ENCODE measurements around the gene CPT1C. TPM values are rescaled to one million over a fixed set of nuclear protein-coding genes. Genes with fewer than 3 reads are reported as not detected.

The CPT1C gene
- polyA plus RNA-seq (2013, experiment 1 of 2) = 26.7 TPM
- polyA plus RNA-seq (2013, experiment 2 of 2) = 22.7 TPM

GRCh38 chr19:49690656-49691242, at the start of gene CPT1C:
Gene CPT1C (plus strand): TSS chr19:49691116. CDS start chr19:49692253, 1,137 bp downstream.
- WGBS, 2 experiments (ENCODE audit: insufficient coverage in 2 of 2) = 11 to 16% methylated on average over 30 to 37 of the region's 38 CpGs
- peaks cover 5% of the 10 kb centered on the region for H3K4me1 ChIP-seq (ENCODE audit: control insufficient read depth, insufficient read depth, low read length, poor library complexity, severe bottlenecking)
- H3K4me3 ChIP-seq (ENCODE audit: extremely low read depth, insufficient read depth, low read length, poor library complexity, severe bottlenecking) = peak within 1 kb of the TSS; percentile 41
- H3K9me3 ChIP-seq (ENCODE audit: control insufficient read depth, low read length) = no peaks in the 10 kb centered on the region
- H3K36me3 ChIP-seq (ENCODE audit: control insufficient read depth, insufficient read depth, low read length) = peaks cover 36% of the 10 kb centered on the region
- peak within 1 kb of the TSS; percentile 57 for H3K27ac ChIP-seq (ENCODE audit: low read depth, low read length, severe bottlenecking)

- H3K4me3 ChIP-seq (ENCODE audit: extremely low read depth, insufficient read depth, low read length, poor library complexity, severe bottlenecking) = peak within 1 kb of the TSS; percentile 99
- H3K4me1 ChIP-seq (ENCODE audit: control insufficient read depth, insufficient read depth, low read length, poor library complexity, severe bottlenecking) = peaks cover 34% of the 10 kb centered on the region
- 0 to 1% methylated on average over 55 to 59 of the region's 87 CpGs for WGBS, 2 experiments (ENCODE audit: insufficient coverage in 2 of 2)
- no peaks in the 10 kb centered on the region for H3K9me3 ChIP-seq (ENCODE audit: control insufficient read depth, low read length)
- H3K36me3 ChIP-seq (ENCODE audit: control insufficient read depth, insufficient read depth, low read length) = peaks cover 28% of the 10 kb centered on the region
- peak within 1 kb of the TSS; percentile 100 for H3K27ac ChIP-seq (ENCODE audit: low read depth, low read length, severe bottlenecking)
These were observed 49.0 kb upstream of the CPT1C start, which contains the start of gene SCAF1 for GRCh38 chr19:49641688-49642491. Gene SCAF1 (plus strand): TSS chr19:49642209. CDS start chr19:49645027, 2,818 bp downstream.

- Histone ChIP-seq H3K4me1 (ENCODE audit: control insufficient read depth, insufficient read depth, low read length, poor library complexity, severe bottlenecking) (peaks cover 33% of the 10 kb centered on the region), H3K36me3 (ENCODE audit: control insufficient read depth, insufficient read depth, low read length) (peaks cover 35% of the 10 kb centered on the region), H3K4me3 (ENCODE audit: extremely low read depth, insufficient read depth, low read length, poor library complexity, severe bottlenecking) (peak overlapping the region; percentile 99), H3K27ac (ENCODE audit: low read depth, low read length, severe bottlenecking) (peak overlapping the region; percentile 100), H3K9me3 (ENCODE audit: control insufficient read depth, low read length) (no peaks in the 10 kb centered on the region)
- 9 to 10% methylated on average over 5 of the region's 5 CpGs for WGBS, 2 experiments (ENCODE audit: insufficient coverage in 2 of 2)
These were observed 48.4 kb upstream of the CPT1C start for GRCh38 chr19:49642492-49643035.

GRCh38 chr19:49643466-49643865, 47.5 kb upstream of the CPT1C start:
- no peak overlapping the region for H3K27ac ChIP-seq (ENCODE audit: low read depth, low read length, severe bottlenecking)
- peak overlapping the region; percentile 99 for H3K4me3 ChIP-seq (ENCODE audit: extremely low read depth, insufficient read depth, low read length, poor library complexity, severe bottlenecking)
- WGBS, 2 experiments (ENCODE audit: insufficient coverage in 2 of 2) = 97 to 100% methylated on average over 2 of the region's 2 CpGs

GRCh38 chr19:49645592-49645991, 45.3 kb upstream of the CPT1C start:
- WGBS, 2 experiments (ENCODE audit: insufficient coverage in 2 of 2) = 98 to 99% methylated on average over 8 to 10 of the region's 11 CpGs
- H3K4me3 ChIP-seq (ENCODE audit: extremely low read depth, insufficient read depth, low read length, poor library complexity, severe bottlenecking) = no peak overlapping the region
- H3K9me3 ChIP-seq (ENCODE audit: control insufficient read depth, low read length) = no peaks in the 10 kb centered on the region
- H3K36me3 ChIP-seq (ENCODE audit: control insufficient read depth, insufficient read depth, low read length) = peaks cover 64% of the 10 kb centered on the region
- no peak overlapping the region for H3K27ac ChIP-seq (ENCODE audit: low read depth, low read length, severe bottlenecking)
- peaks cover 18% of the 10 kb centered on the region for H3K4me1 ChIP-seq (ENCODE audit: control insufficient read depth, insufficient read depth, low read length, poor library complexity, severe bottlenecking)

More at GRCh38 chr19:49643466-49643865, 47.5 kb upstream of the CPT1C start:
- Histone ChIP-seq H3K9me3 (ENCODE audit: control insufficient read depth, low read length) (no peaks in the 10 kb centered on the region), H3K36me3 (ENCODE audit: control insufficient read depth, insufficient read depth, low read length) (peaks cover 44% of the 10 kb centered on the region), H3K4me1 (ENCODE audit: control insufficient read depth, insufficient read depth, low read length, poor library complexity, severe bottlenecking) (peaks cover 26% of the 10 kb centered on the region)

GRCh38 chr19:49645995-49646394, 44.9 kb upstream of the CPT1C start:
- Histone ChIP-seq H3K4me3 (ENCODE audit: extremely low read depth, insufficient read depth, low read length, poor library complexity, severe bottlenecking) (no peak overlapping the region), H3K4me1 (ENCODE audit: control insufficient read depth, insufficient read depth, low read length, poor library complexity, severe bottlenecking) (peaks cover 14% of the 10 kb centered on the region), H3K9me3 (ENCODE audit: control insufficient read depth, low read length) (no peaks in the 10 kb centered on the region), H3K36me3 (ENCODE audit: control insufficient read depth, insufficient read depth, low read length) (peaks cover 65% of the 10 kb centered on the region), H3K27ac (ENCODE audit: low read depth, low read length, severe bottlenecking) (no peak overlapping the region)
- WGBS, 2 experiments (ENCODE audit: insufficient coverage in 2 of 2) = 97 to 98% methylated on average over 4 to 13 of the region's 13 CpGs

GRCh38 chr19:49646586-49646985, 44.3 kb upstream of the CPT1C start:
- WGBS, 2 experiments (ENCODE audit: insufficient coverage in 2 of 2) = 97% methylated on average over 13 to 14 of the region's 17 CpGs
- no peak overlapping the region for H3K4me3 ChIP-seq (ENCODE audit: extremely low read depth, insufficient read depth, low read length, poor library complexity, severe bottlenecking)
- peaks cover 14% of the 10 kb centered on the region for H3K4me1 ChIP-seq (ENCODE audit: control insufficient read depth, insufficient read depth, low read length, poor library complexity, severe bottlenecking)
- H3K36me3 ChIP-seq (ENCODE audit: control insufficient read depth, insufficient read depth, low read length) = peaks cover 69% of the 10 kb centered on the region
- no peak overlapping the region for H3K27ac ChIP-seq (ENCODE audit: low read depth, low read length, severe bottlenecking)
- no peaks in the 10 kb centered on the region for H3K9me3 ChIP-seq (ENCODE audit: control insufficient read depth, low read length)

GRCh38 chr19:49651029-49651819, 39.7 kb upstream of the CPT1C start:
- H3K27ac ChIP-seq (ENCODE audit: low read depth, low read length, severe bottlenecking) = no peak overlapping the region
- WGBS, 2 experiments (ENCODE audit: insufficient coverage in 2 of 2) = 97% methylated on average over 60 to 64 of the region's 72 CpGs
- peaks cover 87% of the 10 kb centered on the region for H3K36me3 ChIP-seq (ENCODE audit: control insufficient read depth, insufficient read depth, low read length)
- H3K4me1 ChIP-seq (ENCODE audit: control insufficient read depth, insufficient read depth, low read length, poor library complexity, severe bottlenecking) = no peaks in the 10 kb centered on the region
- H3K9me3 ChIP-seq (ENCODE audit: control insufficient read depth, low read length) = no peaks in the 10 kb centered on the region
- no peak overlapping the region for H3K4me3 ChIP-seq (ENCODE audit: extremely low read depth, insufficient read depth, low read length, poor library complexity, severe bottlenecking)

- no peaks in the 10 kb centered on the region for H3K9me3 ChIP-seq (ENCODE audit: control insufficient read depth, low read length)
- peaks cover 87% of the 10 kb centered on the region for H3K36me3 ChIP-seq (ENCODE audit: control insufficient read depth, insufficient read depth, low read length)
- WGBS, 2 experiments (ENCODE audit: insufficient coverage in 2 of 2) = 97 to 99% methylated on average over 31 to 105 of the region's 110 CpGs
- H3K4me1 ChIP-seq (ENCODE audit: control insufficient read depth, insufficient read depth, low read length, poor library complexity, severe bottlenecking) = no peaks in the 10 kb centered on the region
- no peak overlapping the region for H3K4me3 ChIP-seq (ENCODE audit: extremely low read depth, insufficient read depth, low read length, poor library complexity, severe bottlenecking)
- H3K27ac ChIP-seq (ENCODE audit: low read depth, low read length, severe bottlenecking) = no peak overlapping the region
These were observed 38.9 kb upstream of the CPT1C start for GRCh38 chr19:49651820-49652550.
